A549 treated with ZK216348 at 1 μM for 4 hours (cell line): ENCODE measurements around the gene VAT1L. TPM values are rescaled to one million over a fixed set of nuclear protein-coding genes. Genes with fewer than 3 reads are reported as not detected.

Experiments used
- total RNA-seq: library from RNA; stranded (reverse); fragments of 200-300 nt; extraction: Qiagen RNA extraction; gene quantifications from 5 replicates; pipeline ENCODE4 v1.2.3, GENCODE V29; 2022; ENCODE audit warnings: low read depth

Gene VAT1L, protein sequence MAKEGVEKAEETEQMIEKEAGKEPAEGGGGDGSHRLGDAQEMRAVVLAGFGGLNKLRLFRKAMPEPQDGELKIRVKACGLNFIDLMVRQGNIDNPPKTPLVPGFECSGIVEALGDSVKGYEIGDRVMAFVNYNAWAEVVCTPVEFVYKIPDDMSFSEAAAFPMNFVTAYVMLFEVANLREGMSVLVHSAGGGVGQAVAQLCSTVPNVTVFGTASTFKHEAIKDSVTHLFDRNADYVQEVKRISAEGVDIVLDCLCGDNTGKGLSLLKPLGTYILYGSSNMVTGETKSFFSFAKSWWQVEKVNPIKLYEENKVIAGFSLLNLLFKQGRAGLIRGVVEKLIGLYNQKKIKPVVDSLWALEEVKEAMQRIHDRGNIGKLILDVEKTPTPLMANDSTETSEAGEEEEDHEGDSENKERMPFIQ
- not detected in 5 replicates for total RNA-seq

DNA sequence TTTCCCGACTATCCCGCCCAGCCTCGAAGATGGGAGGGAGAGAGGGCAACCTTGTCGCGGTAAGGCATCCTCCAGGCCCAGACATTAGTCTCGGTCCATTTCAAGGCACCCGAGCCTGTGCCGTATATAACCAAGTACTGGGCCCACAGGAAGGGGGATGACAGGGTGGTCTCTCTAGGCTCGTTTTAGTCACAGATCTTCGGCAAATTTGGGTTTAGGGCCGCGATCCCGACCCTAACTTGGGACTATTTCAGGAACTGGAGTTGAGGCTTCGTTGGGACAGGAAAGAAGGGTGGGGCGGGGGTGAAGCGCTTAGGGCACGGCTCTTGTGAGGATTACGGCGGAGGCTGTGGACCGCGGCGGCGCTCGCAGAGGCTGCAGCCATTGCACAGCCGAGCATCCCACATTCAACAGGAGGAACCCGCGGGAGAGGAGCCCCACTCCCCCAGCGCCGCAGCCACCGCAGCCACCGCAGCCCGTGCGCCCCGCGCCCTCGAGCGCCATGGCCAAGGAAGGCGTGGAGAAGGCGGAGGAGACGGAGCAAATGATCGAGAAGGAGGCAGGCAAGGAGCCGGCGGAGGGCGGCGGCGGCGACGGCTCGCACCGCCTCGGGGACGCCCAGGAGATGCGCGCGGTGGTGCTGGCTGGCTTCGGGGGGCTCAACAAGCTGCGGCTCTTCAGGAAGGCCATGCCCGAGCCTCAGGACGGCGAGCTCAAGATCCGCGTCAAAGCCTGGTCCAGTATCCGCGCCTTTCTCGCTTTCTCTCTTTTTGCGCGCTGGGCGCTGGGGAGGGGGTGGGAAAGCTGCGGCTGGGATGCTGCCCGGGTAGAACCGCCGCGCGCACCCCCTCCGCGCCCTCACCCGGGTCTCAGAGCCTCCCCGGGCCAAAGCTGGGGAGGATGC is at the start of gene VAT1L:
Gene VAT1L (plus strand): TSS at position 384 of the 904 bp plus-strand sequence. CDS start 119 bp downstream, at position 503.

DNA sequence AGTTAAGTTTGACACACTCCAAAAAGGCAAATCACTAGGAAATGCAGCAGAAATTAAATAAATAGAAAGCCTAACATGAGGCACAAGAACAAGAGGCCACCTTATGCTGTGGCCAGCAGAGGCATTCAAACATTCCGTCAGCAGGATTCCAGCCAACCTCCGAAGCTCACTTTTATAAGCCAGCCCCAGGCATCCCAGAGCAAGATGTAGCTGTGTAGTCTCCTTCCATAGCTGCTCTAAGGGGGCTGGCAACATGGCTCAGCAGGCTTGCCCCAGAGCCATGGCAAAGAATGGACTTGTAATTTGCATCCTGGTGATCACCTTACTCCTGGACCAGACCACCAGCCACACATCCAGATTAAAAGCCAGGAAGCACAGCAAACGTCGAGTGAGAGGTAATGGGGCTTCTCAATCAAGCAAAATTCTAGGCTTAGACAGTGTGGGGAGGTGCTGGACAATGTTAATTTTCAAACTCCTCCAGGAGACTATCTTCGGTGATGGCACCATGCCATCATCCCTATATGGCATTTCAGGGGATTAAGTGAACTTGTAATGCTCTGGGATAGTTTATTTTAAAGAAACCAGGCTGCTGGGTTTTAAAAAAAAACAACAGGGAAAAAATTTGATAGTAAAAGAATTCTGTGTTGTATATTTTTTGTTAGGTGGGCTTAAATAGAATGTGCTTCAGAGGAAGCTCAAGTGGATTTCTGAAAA is 234.1 kb downstream of the VAT1L start, which contains the start of gene CLEC3A:
Gene CLEC3A (plus strand): TSS at position 202 of the 714 bp plus-strand sequence. CDS start 79 bp downstream, at position 281.

Other genes starting within 250 kb of the VAT1L start
- gene NUDT7, start 66.0 kb upstream of the VAT1L start, total RNA-seq, result 4.3 to 7.9 TPM (median 5.4 TPM) in 5 replicates
- gene CLEC3A, start 234.0 kb downstream of the VAT1L start, total RNA-seq, result not detected in 5 replicates